ENCODE results near the gene CASP7.

The CASP7 gene

GRCh38 chr10:113666682-113667252 lies 12.9 kb upstream of the CASP7 start:
- peak; percentile 40 for DNase-seq

- peak; percentile 4 for DNase-seq
These were observed 739 bp downstream of the CASP7 start for GRCh38 chr10:113680190-113681111.

GRCh38 chr10:113681533-113682470 lies 2.1 kb downstream of the CASP7 start:
- DNase-seq = no peak

GRCh38 chr10:113683300-113683699 lies 3.6 kb downstream of the CASP7 start:
- no peak for DNase-seq

- DNase-seq = no peak
These were observed 6.3 kb downstream of the CASP7 start for GRCh38 chr10:113686028-113686427.

- DNase-seq = no peak
These were observed 7.3 kb downstream of the CASP7 start for GRCh38 chr10:113687037-113687436.

- no peak for DNase-seq
These were observed 9.3 kb downstream of the CASP7 start for GRCh38 chr10:113689057-113689456.

GRCh38 chr10:113689574-113689973 lies 9.9 kb downstream of the CASP7 start:
- no peak for DNase-seq

GRCh38 chr10:113690749-113691148 lies 11.0 kb downstream of the CASP7 start:
- no peak for DNase-seq

- DNase-seq = no peak
These were observed 11.7 kb downstream of the CASP7 start for GRCh38 chr10:113691381-113691780.

GRCh38 chr10:113692271-113692670 lies 12.6 kb downstream of the CASP7 start:
- no peak for DNase-seq

- no peak for DNase-seq
These were observed 13.6 kb downstream of the CASP7 start for GRCh38 chr10:113693348-113693747.

GRCh38 chr10:113695691-113696090 lies 16.0 kb downstream of the CASP7 start:
- no peak for DNase-seq

GRCh38 chr10:113697595-113697994 lies 17.9 kb downstream of the CASP7 start:
- DNase-seq = no peak

GRCh38 chr10:113704637-113705343 lies 25.1 kb downstream of the CASP7 start:
- no peak for DNase-seq

- no peak for DNase-seq
These were observed 25.6 kb downstream of the CASP7 start for GRCh38 chr10:113705344-113705652.

- DNase-seq = no peak
These were observed 26.9 kb downstream of the CASP7 start for GRCh38 chr10:113706623-113707022.

GRCh38 chr10:113708640-113709039 lies 28.9 kb downstream of the CASP7 start:
- DNase-seq = no peak

GRCh38 chr10:113709221-113709838 lies 29.6 kb downstream of the CASP7 start:
- DNase-seq = peak; percentile 23

- no peak for DNase-seq
These were observed 31.4 kb downstream of the CASP7 start for GRCh38 chr10:113711142-113711541.

- no peak for DNase-seq
These were observed 32.3 kb downstream of the CASP7 start for GRCh38 chr10:113712024-113712423.
